ENCODE measurements around the gene ATF6. TPM values are rescaled to one million over a fixed set of nuclear protein-coding genes. Genes with fewer than 3 reads are reported as not detected.

Gene ATF6
- total and polyA plus RNA-seq, 2 donors (not counting 1 experiment from before 2014, with no cell fraction given), result 25.3 to 27.4 TPM

GRCh38 chr1:161839591-161839990 is 73.5 kb downstream of the ATF6 start:
- Histone ChIP-seq H3K27ac (ENCODE audit: insufficient read depth, low read length) (no peak overlapping the region), H2AFZ (ENCODE audit: low read length) (no peak overlapping the region), H3K9ac (ENCODE audit: insufficient read depth, low read length) (no peak overlapping the region), H3K4me3 (replicated peaks in 1 of 4; ENCODE audit: control extremely low read depth in 1 of 4, insufficient read depth in 1 of 4, low read depth in 3 of 4, low read length in 4 of 4) (no peak overlapping the region), H3K4me1 (ENCODE audit: control insufficient read depth, extremely low read depth, insufficient read depth, low read length) (no peaks in the 10 kb centered on the region), H3K9me3 (ENCODE audit: control insufficient read depth, insufficient read depth, low read depth, low read length) (no peaks in the 10 kb centered on the region), H3K27me3 (ENCODE audit: control insufficient read depth, insufficient read depth, low read length) (no peaks in the 10 kb centered on the region), H3K4me2 (ENCODE audit: extremely low read depth, insufficient read depth, low read length) (no peak overlapping the region), H3K36me3 (ENCODE audit: control insufficient read depth, insufficient read depth, low read length) (no peaks in the 10 kb centered on the region), H4K20me1 (ENCODE audit: control insufficient read depth, extremely low read depth, insufficient read depth, low read length) (no peaks in the 10 kb centered on the region), H3K79me2 (ENCODE audit: control insufficient read depth, insufficient read depth, low read length) (no peaks in the 10 kb centered on the region)
- TF ChIP-seq EZH2 (IDR thresholded peaks at IDR 0.05; ENCODE audit: low read length, missing control alignments) (no peak), CTCF (conservative IDR thresholded peaks at IDR 0.05 in 1 of 2, IDR thresholded peaks at IDR 0.05 in 1 of 2; ENCODE audit: low read depth in 1 of 2, low read length in 2 of 2) (no peak)
- DNase-seq (ENCODE audit: low read depth in 2 of 2), result no peak

- H3K4me1 ChIP-seq (ENCODE audit: control insufficient read depth, extremely low read depth, insufficient read depth, low read length), result no peaks in the 10 kb centered on the region
- H3K4me3 ChIP-seq (replicated peaks in 1 of 4; ENCODE audit: control extremely low read depth in 1 of 4, insufficient read depth in 1 of 4, low read depth in 3 of 4, low read length in 4 of 4), result no peak overlapping the region
- H3K9me3 ChIP-seq (ENCODE audit: control insufficient read depth, insufficient read depth, low read depth, low read length), result no peaks in the 10 kb centered on the region
- H3K79me2 ChIP-seq (ENCODE audit: control insufficient read depth, insufficient read depth, low read length), result no peaks in the 10 kb centered on the region
- H3K4me2 ChIP-seq (ENCODE audit: extremely low read depth, insufficient read depth, low read length), result no peak overlapping the region
- H3K27ac ChIP-seq (ENCODE audit: insufficient read depth, low read length), result no peak overlapping the region
- H2AFZ ChIP-seq (ENCODE audit: low read length), result no peak overlapping the region
- DNase-seq (ENCODE audit: low read depth in 2 of 2), result peak; percentile 28 to 72
- H4K20me1 ChIP-seq (ENCODE audit: control insufficient read depth, extremely low read depth, insufficient read depth, low read length), result no peaks in the 10 kb centered on the region
- TF ChIP-seq CTCF (conservative IDR thresholded peaks at IDR 0.05 in 1 of 2, IDR thresholded peaks at IDR 0.05 in 1 of 2; ENCODE audit: low read depth in 1 of 2, low read length in 2 of 2), result no peak
- TF ChIP-seq EZH2 (IDR thresholded peaks at IDR 0.05; ENCODE audit: low read length, missing control alignments), result no peak
- no peaks in the 10 kb centered on the region for H3K36me3 ChIP-seq (ENCODE audit: control insufficient read depth, insufficient read depth, low read length)
- no peaks in the 10 kb centered on the region for H3K27me3 ChIP-seq (ENCODE audit: control insufficient read depth, insufficient read depth, low read length)
- H3K9ac ChIP-seq (ENCODE audit: insufficient read depth, low read length), result no peak overlapping the region
Observed at GRCh38 chr1:161840363-161840762, 74.2 kb downstream of the ATF6 start.

GRCh38 chr1:161843156-161843555 is 77.0 kb downstream of the ATF6 start:
- H3K4me2 ChIP-seq (ENCODE audit: extremely low read depth, insufficient read depth, low read length), result no peak overlapping the region
- DNase-seq (ENCODE audit: low read depth in 2 of 2), result peak in 1 of 2 donors; percentile 73

More at GRCh38 chr1:161843156-161843555, 77.0 kb downstream of the ATF6 start:
- Histone ChIP-seq H2AFZ (ENCODE audit: low read length) (no peak overlapping the region), H3K27ac (ENCODE audit: insufficient read depth, low read length) (no peak overlapping the region), H3K9me3 (ENCODE audit: control insufficient read depth, insufficient read depth, low read depth, low read length) (no peaks in the 10 kb centered on the region), H3K4me1 (ENCODE audit: control insufficient read depth, extremely low read depth, insufficient read depth, low read length) (no peaks in the 10 kb centered on the region), H3K79me2 (ENCODE audit: control insufficient read depth, insufficient read depth, low read length) (no peaks in the 10 kb centered on the region), H3K36me3 (ENCODE audit: control insufficient read depth, insufficient read depth, low read length) (no peaks in the 10 kb centered on the region), H3K27me3 (ENCODE audit: control insufficient read depth, insufficient read depth, low read length) (no peaks in the 10 kb centered on the region), H3K4me3 (replicated peaks in 1 of 4; ENCODE audit: control extremely low read depth in 1 of 4, insufficient read depth in 1 of 4, low read depth in 3 of 4, low read length in 4 of 4) (no peak overlapping the region), H4K20me1 (ENCODE audit: control insufficient read depth, extremely low read depth, insufficient read depth, low read length) (no peaks in the 10 kb centered on the region), H3K9ac (ENCODE audit: insufficient read depth, low read length) (no peak overlapping the region)
- no peak for TF ChIP-seq EZH2 (IDR thresholded peaks at IDR 0.05; ENCODE audit: low read length, missing control alignments)
- no peak for TF ChIP-seq CTCF (conservative IDR thresholded peaks at IDR 0.05 in 1 of 2, IDR thresholded peaks at IDR 0.05 in 1 of 2; ENCODE audit: low read depth in 1 of 2, low read length in 2 of 2)

Data from fibroblast of lung (primary cell).